ENCODE measurements around the gene PARP9.

DNA sequence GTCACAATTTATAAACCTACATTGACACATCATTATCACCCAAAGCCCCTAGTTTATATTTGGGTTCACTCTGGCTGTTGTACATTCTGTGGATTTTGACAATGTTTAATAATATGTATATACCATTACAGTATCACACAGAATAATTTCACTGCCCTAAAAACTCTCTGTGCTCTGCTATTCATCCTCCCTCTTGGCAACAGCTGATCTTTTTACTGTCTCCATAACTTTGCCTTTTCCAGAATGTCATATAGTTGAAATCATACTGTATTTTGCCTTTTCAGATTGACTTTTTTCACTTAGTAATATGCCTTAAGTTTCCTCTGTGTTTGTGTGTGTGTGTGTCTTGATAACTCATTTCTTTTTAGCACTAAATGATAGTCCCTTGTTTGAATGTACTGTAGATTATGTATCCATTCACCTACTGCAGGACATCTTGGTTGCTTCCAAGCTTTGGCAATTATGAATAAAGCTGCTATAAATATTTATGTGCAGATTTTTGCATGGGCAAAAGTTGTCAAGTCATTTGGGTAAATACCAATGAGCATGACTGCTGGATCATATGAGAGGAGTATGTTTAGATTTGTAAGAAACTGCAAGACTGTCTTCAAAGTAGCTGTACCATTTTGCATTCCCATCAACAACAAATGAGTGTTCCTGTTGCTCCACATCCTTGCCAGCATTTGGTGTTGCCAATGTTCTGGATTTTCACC is 22.8 kb upstream of the PARP9 start:
- TF ChIP-seq, protein P1, sequence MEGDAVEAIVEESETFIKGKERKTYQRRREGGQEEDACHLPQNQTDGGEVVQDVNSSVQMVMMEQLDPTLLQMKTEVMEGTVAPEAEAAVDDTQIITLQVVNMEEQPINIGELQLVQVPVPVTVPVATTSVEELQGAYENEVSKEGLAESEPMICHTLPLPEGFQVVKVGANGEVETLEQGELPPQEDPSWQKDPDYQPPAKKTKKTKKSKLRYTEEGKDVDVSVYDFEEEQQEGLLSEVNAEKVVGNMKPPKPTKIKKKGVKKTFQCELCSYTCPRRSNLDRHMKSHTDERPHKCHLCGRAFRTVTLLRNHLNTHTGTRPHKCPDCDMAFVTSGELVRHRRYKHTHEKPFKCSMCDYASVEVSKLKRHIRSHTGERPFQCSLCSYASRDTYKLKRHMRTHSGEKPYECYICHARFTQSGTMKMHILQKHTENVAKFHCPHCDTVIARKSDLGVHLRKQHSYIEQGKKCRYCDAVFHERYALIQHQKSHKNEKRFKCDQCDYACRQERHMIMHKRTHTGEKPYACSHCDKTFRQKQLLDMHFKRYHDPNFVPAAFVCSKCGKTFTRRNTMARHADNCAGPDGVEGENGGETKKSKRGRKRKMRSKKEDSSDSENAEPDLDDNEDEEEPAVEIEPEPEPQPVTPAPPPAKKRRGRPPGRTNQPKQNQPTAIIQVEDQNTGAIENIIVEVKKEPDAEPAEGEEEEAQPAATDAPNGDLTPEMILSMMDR (IDR thresholded peaks at IDR 0.05), result no peak
- TF ChIP-seq, protein P2, sequence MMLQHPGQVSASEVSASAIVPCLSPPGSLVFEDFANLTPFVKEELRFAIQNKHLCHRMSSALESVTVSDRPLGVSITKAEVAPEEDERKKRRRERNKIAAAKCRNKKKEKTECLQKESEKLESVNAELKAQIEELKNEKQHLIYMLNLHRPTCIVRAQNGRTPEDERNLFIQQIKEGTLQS (CRISPR knock-in tag; conservative IDR thresholded peaks at IDR 0.05), result no peak
- TF ChIP-seq ZNF416 (CRISPR knock-in tag; IDR thresholded peaks at IDR 0.05) (no peak), CBFB (CRISPR knock-in tag; IDR thresholded peaks at IDR 0.05; ENCODE audit: low read depth) (no peak), FOXK1 (CRISPR knock-in tag; IDR thresholded peaks at IDR 0.05) (no peak), ZNF263 (CRISPR knock-in tag; IDR thresholded peaks at IDR 0.05; ENCODE audit: low read depth) (no peak), NR1H2 (CRISPR knock-in tag; IDR thresholded peaks at IDR 0.05) (no peak), ELF4 (CRISPR knock-in tag; IDR thresholded peaks at IDR 0.05; ENCODE audit: low read depth) (no peak), NR3C1 (CRISPR knock-in tag; conservative IDR thresholded peaks at IDR 0.05; ENCODE audit: low read depth) (no peak)
- TF ChIP-seq, protein P3, sequence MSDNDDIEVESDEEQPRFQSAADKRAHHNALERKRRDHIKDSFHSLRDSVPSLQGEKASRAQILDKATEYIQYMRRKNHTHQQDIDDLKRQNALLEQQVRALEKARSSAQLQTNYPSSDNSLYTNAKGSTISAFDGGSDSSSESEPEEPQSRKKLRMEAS (CRISPR knock-in tag; IDR thresholded peaks at IDR 0.05), result no peak
- TF ChIP-seq, protein P4, sequence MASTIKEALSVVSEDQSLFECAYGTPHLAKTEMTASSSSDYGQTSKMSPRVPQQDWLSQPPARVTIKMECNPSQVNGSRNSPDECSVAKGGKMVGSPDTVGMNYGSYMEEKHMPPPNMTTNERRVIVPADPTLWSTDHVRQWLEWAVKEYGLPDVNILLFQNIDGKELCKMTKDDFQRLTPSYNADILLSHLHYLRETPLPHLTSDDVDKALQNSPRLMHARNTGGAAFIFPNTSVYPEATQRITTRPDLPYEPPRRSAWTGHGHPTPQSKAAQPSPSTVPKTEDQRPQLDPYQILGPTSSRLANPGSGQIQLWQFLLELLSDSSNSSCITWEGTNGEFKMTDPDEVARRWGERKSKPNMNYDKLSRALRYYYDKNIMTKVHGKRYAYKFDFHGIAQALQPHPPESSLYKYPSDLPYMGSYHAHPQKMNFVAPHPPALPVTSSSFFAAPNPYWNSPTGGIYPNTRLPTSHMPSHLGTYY (CRISPR knock-in tag; IDR thresholded peaks at IDR 0.05), result no peak
- TF ChIP-seq, protein P5, sequence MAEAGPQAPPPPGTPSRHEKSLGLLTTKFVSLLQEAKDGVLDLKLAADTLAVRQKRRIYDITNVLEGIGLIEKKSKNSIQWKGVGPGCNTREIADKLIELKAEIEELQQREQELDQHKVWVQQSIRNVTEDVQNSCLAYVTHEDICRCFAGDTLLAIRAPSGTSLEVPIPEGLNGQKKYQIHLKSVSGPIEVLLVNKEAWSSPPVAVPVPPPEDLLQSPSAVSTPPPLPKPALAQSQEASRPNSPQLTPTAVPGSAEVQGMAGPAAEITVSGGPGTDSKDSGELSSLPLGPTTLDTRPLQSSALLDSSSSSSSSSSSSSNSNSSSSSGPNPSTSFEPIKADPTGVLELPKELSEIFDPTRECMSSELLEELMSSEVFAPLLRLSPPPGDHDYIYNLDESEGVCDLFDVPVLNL (CRISPR knock-in tag; IDR thresholded peaks at IDR 0.05; ENCODE audit: borderline replicate concordance, low read depth), result no peak

Data from WTC11 (cell line).